GM18909 (cell line): ENCODE measurements around the gene NCAPD2.
"Not testable (repeated sequence)": the region's sequence is repeated elsewhere in the genome, so short reads cannot be mapped to it uniquely, and the experiment has no call there.

Source experiments
- ATAC-seq: cut with Tn5 transposase; IDR thresholded peaks from one replicate; pipeline ENCODE4 v1.9.1; 2021; ENCODE audit warnings: mild to moderate bottlenecking; ENCODE audit not compliant: unreplicated experiment, poor library complexity

The NCAPD2 gene

GRCh38 chr12:6462234-6462995 is 31.5 kb upstream of the NCAPD2 start:
- no peak for ATAC-seq

- no peak for ATAC-seq
Observed at GRCh38 chr12:6463216-6463615, 30.7 kb upstream of the NCAPD2 start.

GRCh38 chr12:6463858-6464257 is 30.0 kb upstream of the NCAPD2 start:
- ATAC-seq = no peak

GRCh38 chr12:6464531-6464930 is 29.4 kb upstream of the NCAPD2 start:
- no peak for ATAC-seq

GRCh38 chr12:6465467-6466183 is 28.3 kb upstream of the NCAPD2 start:
- ATAC-seq = no peak

- ATAC-seq = no peak
Observed at GRCh38 chr12:6466184-6466573, 27.7 kb upstream of the NCAPD2 start.

- ATAC-seq = not testable (repeated sequence)
Observed at GRCh38 chr12:6466751-6467150, 27.2 kb upstream of the NCAPD2 start.

- ATAC-seq = not testable (repeated sequence)
Observed at GRCh38 chr12:6467571-6468282, 26.2 kb upstream of the NCAPD2 start.

- ATAC-seq = no peak
Observed at GRCh38 chr12:6468283-6468575, 25.7 kb upstream of the NCAPD2 start.

GRCh38 chr12:6469092-6469491 is 24.8 kb upstream of the NCAPD2 start:
- ATAC-seq = no peak

- ATAC-seq = no peak
Observed at GRCh38 chr12:6469609-6470374, 24.1 kb upstream of the NCAPD2 start.

- ATAC-seq = peak; percentile 88
Observed at GRCh38 chr12:6470375-6471163, 23.3 kb upstream of the NCAPD2 start, which contains the start of gene VAMP1. Gene VAMP1, minus strand, starts transcription at chr12:6470677. Its CDS starts 146 bp downstream, at chr12:6470531.

- no peak for ATAC-seq
Observed at GRCh38 chr12:6471989-6472360, 21.9 kb upstream of the NCAPD2 start.

GRCh38 chr12:6472491-6472890 is 21.4 kb upstream of the NCAPD2 start:
- no peak for ATAC-seq

- ATAC-seq = not testable (repeated sequence)
Observed at GRCh38 chr12:6475233-6475975, 18.5 kb upstream of the NCAPD2 start.

- ATAC-seq = no peak
Observed at GRCh38 chr12:6476489-6476888, 17.4 kb upstream of the NCAPD2 start.

GRCh38 chr12:6477601-6478377 is 16.1 kb upstream of the NCAPD2 start:
- not testable (repeated sequence) for ATAC-seq

- ATAC-seq = no peak
Observed at GRCh38 chr12:6478416-6478815, 15.5 kb upstream of the NCAPD2 start.
